Measurements from ENCODE around the gene TOB2.

DNA sequence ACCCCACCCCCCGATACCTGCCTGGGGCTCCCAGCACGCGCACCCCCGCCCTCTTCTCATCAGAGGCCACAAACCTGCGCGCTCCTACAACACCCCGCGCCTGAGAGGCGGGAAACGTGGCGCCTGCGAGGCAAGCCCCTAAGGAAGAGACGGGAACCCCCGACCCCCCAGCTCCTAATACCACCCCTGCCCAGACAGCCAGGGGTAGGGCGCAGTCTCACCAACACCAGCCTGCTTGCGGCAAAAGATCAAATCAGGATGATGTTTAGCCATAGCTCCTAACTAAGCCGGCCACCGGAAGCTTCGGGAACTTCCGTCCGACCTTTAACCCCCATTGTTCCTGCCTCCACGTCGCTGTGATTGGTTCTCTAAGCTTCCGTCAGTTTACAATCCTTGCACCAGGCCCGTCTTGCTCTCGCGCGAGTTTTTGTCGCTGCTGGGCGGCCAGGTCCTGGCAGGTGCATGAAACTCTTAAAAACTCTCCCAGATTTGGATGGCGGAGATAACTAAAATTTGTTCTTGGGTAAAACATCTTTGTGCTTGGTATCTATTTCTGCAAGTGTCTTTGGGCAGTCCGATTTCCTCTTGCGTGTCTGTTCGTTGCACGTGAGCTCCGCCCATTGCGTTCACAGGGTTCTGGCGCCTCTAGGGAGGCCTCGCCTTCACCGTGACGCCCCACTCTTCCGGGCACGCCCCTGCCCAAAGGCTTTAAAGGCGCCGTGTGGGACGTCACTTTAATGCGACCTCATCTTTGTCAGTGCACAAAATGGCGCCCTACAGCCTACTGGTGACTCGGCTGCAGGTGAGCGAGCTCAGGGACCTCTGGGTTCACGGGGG lies 22.0 kb upstream of the TOB2 start, which contains the start of the genes ACO2 and PHF5A:
- TF ChIP-seq, protein P1, sequence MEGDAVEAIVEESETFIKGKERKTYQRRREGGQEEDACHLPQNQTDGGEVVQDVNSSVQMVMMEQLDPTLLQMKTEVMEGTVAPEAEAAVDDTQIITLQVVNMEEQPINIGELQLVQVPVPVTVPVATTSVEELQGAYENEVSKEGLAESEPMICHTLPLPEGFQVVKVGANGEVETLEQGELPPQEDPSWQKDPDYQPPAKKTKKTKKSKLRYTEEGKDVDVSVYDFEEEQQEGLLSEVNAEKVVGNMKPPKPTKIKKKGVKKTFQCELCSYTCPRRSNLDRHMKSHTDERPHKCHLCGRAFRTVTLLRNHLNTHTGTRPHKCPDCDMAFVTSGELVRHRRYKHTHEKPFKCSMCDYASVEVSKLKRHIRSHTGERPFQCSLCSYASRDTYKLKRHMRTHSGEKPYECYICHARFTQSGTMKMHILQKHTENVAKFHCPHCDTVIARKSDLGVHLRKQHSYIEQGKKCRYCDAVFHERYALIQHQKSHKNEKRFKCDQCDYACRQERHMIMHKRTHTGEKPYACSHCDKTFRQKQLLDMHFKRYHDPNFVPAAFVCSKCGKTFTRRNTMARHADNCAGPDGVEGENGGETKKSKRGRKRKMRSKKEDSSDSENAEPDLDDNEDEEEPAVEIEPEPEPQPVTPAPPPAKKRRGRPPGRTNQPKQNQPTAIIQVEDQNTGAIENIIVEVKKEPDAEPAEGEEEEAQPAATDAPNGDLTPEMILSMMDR (IDR thresholded peaks at IDR 0.05) = no peak
- peak; percentile 72 to 73 for TF ChIP-seq POLR2A (IDR thresholded peaks at IDR 0.05)
- peak in 2 of 4 donors; percentile 39 to 42 for TF ChIP-seq EP300 (IDR thresholded peaks at IDR 0.05)
